G401.6 (cell line): Measurements from ENCODE around the gene SUMO4.
"Not testable (repeated sequence)": the region's sequence is repeated elsewhere in the genome, so short reads cannot be mapped to it uniquely, and the experiment has no call there.

Experiments used
- FAIRE-seq: peaks from 2 replicates; lab custom pipeline; 2012; peaks lifted over from hg19 to GRCh38; lab: Jason Lieb, UNC

The SUMO4 gene

GRCh38 chr6:149431905-149432775 lies 32.1 kb downstream of the SUMO4 start:
- peak; percentile 42 for FAIRE-seq

- no peak for FAIRE-seq
Observed at GRCh38 chr6:149433405-149433804, 33.3 kb downstream of the SUMO4 start.

- no peak for FAIRE-seq
Observed at GRCh38 chr6:149433881-149434280, 33.8 kb downstream of the SUMO4 start.

GRCh38 chr6:149435919-149436586 lies 36.0 kb downstream of the SUMO4 start:
- FAIRE-seq: no peak

GRCh38 chr6:149436647-149437046 lies 36.6 kb downstream of the SUMO4 start:
- no peak for FAIRE-seq

- no peak for FAIRE-seq
Observed at GRCh38 chr6:149437212-149437611, 37.1 kb downstream of the SUMO4 start.

GRCh38 chr6:149438855-149439254 lies 38.8 kb downstream of the SUMO4 start:
- no peak for FAIRE-seq

- no peak for FAIRE-seq
Observed at GRCh38 chr6:149439626-149440025, 39.6 kb downstream of the SUMO4 start.

GRCh38 chr6:149440735-149441671 lies 40.9 kb downstream of the SUMO4 start:
- FAIRE-seq: no peak

- FAIRE-seq: no peak
Observed at GRCh38 chr6:149441740-149442139, 41.7 kb downstream of the SUMO4 start.

- no peak for FAIRE-seq
Observed at GRCh38 chr6:149443411-149444181, 43.5 kb downstream of the SUMO4 start.

GRCh38 chr6:149444360-149445094 lies 44.5 kb downstream of the SUMO4 start:
- not testable (repeated sequence) for FAIRE-seq

GRCh38 chr6:149445095-149445466 lies 45.0 kb downstream of the SUMO4 start:
- FAIRE-seq: no peak

- no peak for FAIRE-seq
Observed at GRCh38 chr6:149445573-149445972, 45.5 kb downstream of the SUMO4 start.

GRCh38 chr6:149446791-149447376 lies 46.8 kb downstream of the SUMO4 start:
- no peak for FAIRE-seq

GRCh38 chr6:149448821-149449453 lies 48.9 kb downstream of the SUMO4 start:
- no peak for FAIRE-seq

- no peak for FAIRE-seq
Observed at GRCh38 chr6:149449831-149450678, 50.0 kb downstream of the SUMO4 start.
